ENCODE data around the gene DNAJC5. TPM values are rescaled to one million over a fixed set of nuclear protein-coding genes. Genes with fewer than 3 reads are reported as not detected.

Gene DNAJC5
- total and polyA plus RNA-seq, 2 experiments from 2014 or later, result 7.1 to 33.5 TPM

DNA sequence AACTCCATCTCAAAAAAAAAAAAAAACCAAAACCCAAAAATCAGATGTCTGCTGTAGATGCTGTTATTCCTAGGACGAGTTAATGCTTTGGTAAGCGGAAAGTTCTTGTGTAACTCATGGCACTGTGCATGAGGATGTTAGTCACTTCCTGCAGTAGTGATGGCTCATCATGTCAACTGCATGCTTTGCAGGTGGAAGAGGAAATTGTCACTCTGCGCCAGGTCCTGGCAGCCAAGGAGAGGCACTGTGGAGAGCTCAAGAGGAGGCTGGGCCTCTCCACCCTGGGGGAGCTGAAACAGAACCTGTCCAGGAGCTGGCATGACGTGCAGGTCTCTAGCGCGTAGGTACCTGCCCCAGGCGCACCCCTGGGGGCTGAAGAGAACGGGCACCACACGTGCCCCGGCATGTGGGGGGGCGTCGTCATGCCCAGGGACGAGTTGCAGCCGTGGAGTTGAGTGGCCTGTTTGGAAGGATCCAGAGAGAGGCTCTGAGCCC, 21.4 kb upstream of the DNAJC5 start:
- no peak overlapping the region for H3K4me3 Mint-ChIP-seq
- Histone ChIP-seq H3K4me3 (no peak overlapping the region), H3K27ac (ENCODE audit: low read depth) (no peak overlapping the region), H3K27me3 (ENCODE audit: insufficient read depth) (no peaks in the 10 kb centered on the region), H3K79me2 (replicated peaks; ENCODE audit: insufficient read depth) (peaks cover 38% of the 10 kb centered on the region), H3K4me2 (no peak overlapping the region), H3K36me3 (ENCODE audit: insufficient read depth) (peaks cover 47% of the 10 kb centered on the region), H3K9me2 (ENCODE audit: insufficient read depth) (no peaks in the 10 kb centered on the region), H2AFZ (no peak overlapping the region), H3F3A (replicated peaks; ENCODE audit: low read depth) (peaks cover 25% of the 10 kb centered on the region), H4K20me1 (replicated peaks; ENCODE audit: insufficient read depth) (peaks cover 20% of the 10 kb centered on the region), H3K4me1 (ENCODE audit: insufficient read depth) (no peaks in the 10 kb centered on the region)
- peaks cover 1% of the 10 kb centered on the region for H3K27me3 Mint-ChIP-seq (ENCODE audit: insufficient read depth, low read depth, poor library complexity)
- H3K27ac Mint-ChIP-seq, result no peak overlapping the region
- no peaks in the 10 kb centered on the region for H3K9me3 Mint-ChIP-seq
- peaks cover 86% of the 10 kb centered on the region for H3K36me3 Mint-ChIP-seq (ENCODE audit: low read depth)
- H3K4me1 Mint-ChIP-seq, result no peaks in the 10 kb centered on the region
- TF ChIP-seq, protein P1, sequence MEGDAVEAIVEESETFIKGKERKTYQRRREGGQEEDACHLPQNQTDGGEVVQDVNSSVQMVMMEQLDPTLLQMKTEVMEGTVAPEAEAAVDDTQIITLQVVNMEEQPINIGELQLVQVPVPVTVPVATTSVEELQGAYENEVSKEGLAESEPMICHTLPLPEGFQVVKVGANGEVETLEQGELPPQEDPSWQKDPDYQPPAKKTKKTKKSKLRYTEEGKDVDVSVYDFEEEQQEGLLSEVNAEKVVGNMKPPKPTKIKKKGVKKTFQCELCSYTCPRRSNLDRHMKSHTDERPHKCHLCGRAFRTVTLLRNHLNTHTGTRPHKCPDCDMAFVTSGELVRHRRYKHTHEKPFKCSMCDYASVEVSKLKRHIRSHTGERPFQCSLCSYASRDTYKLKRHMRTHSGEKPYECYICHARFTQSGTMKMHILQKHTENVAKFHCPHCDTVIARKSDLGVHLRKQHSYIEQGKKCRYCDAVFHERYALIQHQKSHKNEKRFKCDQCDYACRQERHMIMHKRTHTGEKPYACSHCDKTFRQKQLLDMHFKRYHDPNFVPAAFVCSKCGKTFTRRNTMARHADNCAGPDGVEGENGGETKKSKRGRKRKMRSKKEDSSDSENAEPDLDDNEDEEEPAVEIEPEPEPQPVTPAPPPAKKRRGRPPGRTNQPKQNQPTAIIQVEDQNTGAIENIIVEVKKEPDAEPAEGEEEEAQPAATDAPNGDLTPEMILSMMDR (conservative IDR thresholded peaks at IDR 0.05; ENCODE audit: low read depth in 2 of 2), result no peak
- TF ChIP-seq STAT1 (IDR thresholded peaks at IDR 0.05; ENCODE audit: unreplicated experiment) (no peak), NANOG (IDR thresholded peaks at IDR 0.05; ENCODE audit: borderline replicate concordance) (no peak), CREB1 (CRISPR knock-in tag; IDR thresholded peaks at IDR 0.05; ENCODE audit: low read depth) (no peak), JUNB (IDR thresholded peaks at IDR 0.05; ENCODE audit: unreplicated experiment) (no peak), ZNF114 (CRISPR knock-in tag; IDR thresholded peaks at IDR 0.05) (no peak), EZH2phosphoT487 (IDR thresholded peaks at IDR 0.05; ENCODE audit: unreplicated experiment) (no peak), EZH2 (IDR thresholded peaks at IDR 0.05; ENCODE audit: low read depth, unreplicated experiment) (no peak), POLR2AphosphoS5 (IDR thresholded peaks at IDR 0.05; ENCODE audit: low read depth) (no peak), ZNF331 (CRISPR knock-in tag; IDR thresholded peaks at IDR 0.05; ENCODE audit: low read depth) (no peak)
- TF ChIP-seq, protein P2, sequence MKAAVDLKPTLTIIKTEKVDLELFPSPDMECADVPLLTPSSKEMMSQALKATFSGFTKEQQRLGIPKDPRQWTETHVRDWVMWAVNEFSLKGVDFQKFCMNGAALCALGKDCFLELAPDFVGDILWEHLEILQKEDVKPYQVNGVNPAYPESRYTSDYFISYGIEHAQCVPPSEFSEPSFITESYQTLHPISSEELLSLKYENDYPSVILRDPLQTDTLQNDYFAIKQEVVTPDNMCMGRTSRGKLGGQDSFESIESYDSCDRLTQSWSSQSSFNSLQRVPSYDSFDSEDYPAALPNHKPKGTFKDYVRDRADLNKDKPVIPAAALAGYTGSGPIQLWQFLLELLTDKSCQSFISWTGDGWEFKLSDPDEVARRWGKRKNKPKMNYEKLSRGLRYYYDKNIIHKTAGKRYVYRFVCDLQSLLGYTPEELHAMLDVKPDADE (IDR thresholded peaks at IDR 0.05), result no peak
- TF ChIP-seq, protein P3, sequence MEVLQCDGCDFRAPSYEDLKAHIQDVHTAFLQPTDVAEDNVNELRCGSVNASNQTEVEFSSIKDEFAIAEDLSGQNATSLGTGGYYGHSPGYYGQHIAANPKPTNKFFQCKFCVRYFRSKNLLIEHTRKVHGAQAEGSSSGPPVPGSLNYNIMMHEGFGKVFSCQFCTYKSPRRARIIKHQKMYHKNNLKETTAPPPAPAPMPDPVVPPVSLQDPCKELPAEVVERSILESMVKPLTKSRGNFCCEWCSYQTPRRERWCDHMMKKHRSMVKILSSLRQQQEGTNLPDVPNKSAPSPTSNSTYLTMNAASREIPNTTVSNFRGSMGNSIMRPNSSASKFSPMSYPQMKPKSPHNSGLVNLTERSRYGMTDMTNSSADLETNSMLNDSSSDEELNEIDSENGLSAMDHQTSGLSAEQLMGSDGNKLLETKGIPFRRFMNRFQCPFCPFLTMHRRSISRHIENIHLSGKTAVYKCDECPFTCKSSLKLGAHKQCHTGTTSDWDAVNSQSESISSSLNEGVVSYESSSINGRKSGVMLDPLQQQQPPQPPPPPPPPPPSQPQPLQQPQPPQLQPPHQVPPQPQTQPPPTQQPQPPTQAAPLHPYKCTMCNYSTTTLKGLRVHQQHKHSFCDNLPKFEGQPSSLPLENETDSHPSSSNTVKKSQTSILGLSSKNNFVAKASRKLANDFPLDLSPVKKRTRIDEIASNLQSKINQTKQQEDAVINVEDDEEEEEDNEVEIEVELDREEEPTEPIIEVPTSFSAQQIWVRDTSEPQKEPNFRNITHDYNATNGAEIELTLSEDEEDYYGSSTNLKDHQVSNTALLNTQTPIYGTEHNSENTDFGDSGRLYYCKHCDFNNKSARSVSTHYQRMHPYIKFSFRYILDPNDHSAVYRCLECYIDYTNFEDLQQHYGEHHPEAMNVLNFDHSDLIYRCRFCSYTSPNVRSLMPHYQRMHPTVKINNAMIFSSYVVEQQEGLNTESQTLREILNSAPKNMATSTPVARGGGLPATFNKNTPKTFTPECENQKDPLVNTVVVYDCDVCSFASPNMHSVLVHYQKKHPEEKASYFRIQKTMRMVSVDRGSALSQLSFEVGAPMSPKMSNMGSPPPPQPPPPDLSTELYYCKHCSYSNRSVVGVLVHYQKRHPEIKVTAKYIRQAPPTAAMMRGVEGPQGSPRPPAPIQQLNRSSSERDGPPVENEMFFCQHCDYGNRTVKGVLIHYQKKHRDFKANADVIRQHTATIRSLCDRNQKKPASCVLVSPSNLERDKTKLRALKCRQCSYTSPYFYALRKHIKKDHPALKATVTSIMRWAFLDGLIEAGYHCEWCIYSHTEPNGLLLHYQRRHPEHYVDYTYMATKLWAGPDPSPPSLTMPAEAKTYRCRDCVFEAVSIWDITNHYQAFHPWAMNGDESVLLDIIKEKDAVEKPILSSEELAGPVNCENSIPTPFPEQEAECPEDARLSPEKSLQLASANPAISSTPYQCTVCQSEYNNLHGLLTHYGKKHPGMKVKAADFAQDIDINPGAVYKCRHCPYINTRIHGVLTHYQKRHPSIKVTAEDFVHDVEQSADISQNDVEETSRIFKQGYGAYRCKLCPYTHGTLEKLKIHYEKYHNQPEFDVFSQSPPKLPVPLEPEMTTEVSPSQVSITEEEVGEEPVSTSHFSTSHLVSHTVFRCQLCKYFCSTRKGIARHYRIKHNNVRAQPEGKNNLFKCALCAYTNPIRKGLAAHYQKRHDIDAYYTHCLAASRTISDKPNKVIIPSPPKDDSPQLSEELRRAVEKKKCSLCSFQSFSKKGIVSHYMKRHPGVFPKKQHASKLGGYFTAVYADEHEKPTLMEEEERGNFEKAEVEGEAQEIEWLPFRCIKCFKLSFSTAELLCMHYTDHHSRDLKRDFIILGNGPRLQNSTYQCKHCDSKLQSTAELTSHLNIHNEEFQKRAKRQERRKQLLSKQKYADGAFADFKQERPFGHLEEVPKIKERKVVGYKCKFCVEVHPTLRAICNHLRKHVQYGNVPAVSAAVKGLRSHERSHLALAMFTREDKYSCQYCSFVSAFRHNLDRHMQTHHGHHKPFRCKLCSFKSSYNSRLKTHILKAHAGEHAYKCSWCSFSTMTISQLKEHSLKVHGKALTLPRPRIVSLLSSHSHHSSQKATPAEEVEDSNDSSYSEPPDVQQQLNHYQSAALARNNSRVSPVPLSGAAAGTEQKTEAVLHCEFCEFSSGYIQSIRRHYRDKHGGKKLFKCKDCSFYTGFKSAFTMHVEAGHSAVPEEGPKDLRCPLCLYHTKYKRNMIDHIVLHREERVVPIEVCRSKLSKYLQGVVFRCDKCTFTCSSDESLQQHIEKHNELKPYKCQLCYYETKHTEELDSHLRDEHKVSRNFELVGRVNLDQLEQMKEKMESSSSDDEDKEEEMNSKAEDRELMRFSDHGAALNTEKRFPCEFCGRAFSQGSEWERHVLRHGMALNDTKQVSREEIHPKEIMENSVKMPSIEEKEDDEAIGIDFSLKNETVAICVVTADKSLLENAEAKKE (CRISPR knock-in tag; IDR thresholded peaks at IDR 0.05), result no peak
- TF ChIP-seq, protein P4, sequence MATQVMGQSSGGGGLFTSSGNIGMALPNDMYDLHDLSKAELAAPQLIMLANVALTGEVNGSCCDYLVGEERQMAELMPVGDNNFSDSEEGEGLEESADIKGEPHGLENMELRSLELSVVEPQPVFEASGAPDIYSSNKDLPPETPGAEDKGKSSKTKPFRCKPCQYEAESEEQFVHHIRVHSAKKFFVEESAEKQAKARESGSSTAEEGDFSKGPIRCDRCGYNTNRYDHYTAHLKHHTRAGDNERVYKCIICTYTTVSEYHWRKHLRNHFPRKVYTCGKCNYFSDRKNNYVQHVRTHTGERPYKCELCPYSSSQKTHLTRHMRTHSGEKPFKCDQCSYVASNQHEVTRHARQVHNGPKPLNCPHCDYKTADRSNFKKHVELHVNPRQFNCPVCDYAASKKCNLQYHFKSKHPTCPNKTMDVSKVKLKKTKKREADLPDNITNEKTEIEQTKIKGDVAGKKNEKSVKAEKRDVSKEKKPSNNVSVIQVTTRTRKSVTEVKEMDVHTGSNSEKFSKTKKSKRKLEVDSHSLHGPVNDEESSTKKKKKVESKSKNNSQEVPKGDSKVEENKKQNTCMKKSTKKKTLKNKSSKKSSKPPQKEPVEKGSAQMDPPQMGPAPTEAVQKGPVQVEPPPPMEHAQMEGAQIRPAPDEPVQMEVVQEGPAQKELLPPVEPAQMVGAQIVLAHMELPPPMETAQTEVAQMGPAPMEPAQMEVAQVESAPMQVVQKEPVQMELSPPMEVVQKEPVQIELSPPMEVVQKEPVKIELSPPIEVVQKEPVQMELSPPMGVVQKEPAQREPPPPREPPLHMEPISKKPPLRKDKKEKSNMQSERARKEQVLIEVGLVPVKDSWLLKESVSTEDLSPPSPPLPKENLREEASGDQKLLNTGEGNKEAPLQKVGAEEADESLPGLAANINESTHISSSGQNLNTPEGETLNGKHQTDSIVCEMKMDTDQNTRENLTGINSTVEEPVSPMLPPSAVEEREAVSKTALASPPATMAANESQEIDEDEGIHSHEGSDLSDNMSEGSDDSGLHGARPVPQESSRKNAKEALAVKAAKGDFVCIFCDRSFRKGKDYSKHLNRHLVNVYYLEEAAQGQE (IDR thresholded peaks at IDR 0.05; ENCODE audit: unreplicated experiment), result no peak
- DNase-seq (ENCODE audit: low spot score) (no peak), ATAC-seq (no peak)
